ENCODE results near the gene C10orf90.

C10orf90 gene, protein sequence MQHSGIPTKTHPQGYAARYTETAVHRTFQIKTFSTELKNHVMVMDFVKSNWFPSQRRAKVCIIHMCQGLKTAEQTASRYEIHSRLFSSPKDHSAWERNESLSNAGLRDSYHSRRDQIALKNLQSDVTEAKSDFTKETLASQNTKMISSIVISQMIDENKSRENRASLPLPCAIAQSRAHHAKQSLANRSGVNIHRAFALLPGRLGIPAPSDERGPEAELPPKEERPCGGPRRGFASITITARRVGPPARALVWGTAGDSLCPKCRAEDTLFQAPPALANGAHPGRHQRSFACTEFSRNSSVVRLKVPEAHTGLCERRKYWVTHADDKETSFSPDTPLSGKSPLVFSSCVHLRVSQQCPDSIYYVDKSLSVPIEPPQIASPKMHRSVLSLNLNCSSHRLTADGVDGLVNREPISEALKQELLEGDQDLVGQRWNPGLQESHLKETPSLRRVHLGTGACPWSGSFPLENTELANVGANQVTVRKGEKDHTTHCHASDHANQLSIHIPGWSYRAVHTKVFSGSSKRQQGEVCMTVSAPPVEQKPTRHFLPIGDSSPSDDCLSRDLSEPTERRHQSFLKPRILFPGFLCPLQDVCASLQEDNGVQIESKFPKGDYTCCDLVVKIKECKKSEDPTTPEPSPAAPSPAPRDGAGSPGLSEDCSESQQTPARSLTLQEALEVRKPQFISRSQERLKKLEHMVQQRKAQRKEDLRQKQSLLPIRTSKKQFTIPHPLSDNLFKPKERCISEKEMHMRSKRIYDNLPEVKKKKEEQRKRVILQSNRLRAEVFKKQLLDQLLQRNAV

DNA sequence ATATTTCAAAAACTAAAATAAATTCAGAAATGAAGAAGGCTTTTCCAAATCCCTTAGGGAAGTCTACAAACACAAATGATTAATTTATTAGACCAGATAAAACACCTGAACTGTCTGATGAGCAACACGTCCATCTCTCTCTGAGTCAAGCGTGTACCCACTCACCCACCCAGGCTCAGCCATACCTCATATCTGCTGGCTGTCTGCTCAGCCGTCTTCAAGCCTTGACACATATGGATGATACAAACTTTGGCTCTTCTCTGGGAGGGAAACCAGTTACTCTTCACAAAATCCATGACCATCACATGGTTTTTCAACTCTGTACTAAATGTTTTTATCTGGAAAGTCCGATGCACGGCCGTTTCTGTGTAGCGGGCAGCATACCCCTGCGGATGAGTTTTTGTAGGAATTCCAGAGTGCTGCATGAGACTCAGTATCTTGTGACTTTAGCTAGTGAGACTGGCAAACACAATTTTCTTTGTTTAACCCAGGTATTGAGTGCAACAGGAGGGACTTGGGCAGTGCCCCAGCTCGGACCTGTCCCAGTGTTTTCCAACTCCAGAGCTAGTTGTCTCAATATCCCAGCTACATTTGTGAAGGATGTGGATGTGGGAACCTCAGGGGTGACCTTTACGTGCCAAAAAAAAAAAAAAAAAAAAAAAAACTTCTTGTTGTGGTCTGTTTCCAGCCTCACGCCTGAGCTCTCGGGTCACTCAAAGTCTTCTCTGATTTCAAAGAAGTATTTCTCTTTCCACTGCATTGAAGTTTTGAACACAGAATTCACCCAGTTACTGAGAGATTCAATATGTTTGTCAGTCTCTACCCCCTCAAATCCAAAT lies at the start of gene C10orf90:
Gene C10orf90 (minus strand): TSS at position 638 of the 839 bp plus-strand sequence. CDS start 213 bp downstream, at position 425.
- no peak within 1 kb of the TSS for H3K27ac ChIP-seq
- no peaks in the 10 kb centered on the region for H3K4me1 ChIP-seq
- H4K20me1 ChIP-seq, result no peaks in the 10 kb centered on the region
- no peaks in the 10 kb centered on the region for H3K27me3 ChIP-seq
- H3K4me2 ChIP-seq, result no peak within 1 kb of the TSS
- H3K36me3 ChIP-seq, result no peaks in the 10 kb centered on the region
- H3K9me3 ChIP-seq, result no peaks in the 10 kb centered on the region
- no peak within 1 kb of the TSS for H3K9ac ChIP-seq
- no peak for TF ChIP-seq Cebpa-rat (IDR thresholded peaks at IDR 0.05)
- no peak within 1 kb of the TSS for H3K4me3 ChIP-seq

DNA sequence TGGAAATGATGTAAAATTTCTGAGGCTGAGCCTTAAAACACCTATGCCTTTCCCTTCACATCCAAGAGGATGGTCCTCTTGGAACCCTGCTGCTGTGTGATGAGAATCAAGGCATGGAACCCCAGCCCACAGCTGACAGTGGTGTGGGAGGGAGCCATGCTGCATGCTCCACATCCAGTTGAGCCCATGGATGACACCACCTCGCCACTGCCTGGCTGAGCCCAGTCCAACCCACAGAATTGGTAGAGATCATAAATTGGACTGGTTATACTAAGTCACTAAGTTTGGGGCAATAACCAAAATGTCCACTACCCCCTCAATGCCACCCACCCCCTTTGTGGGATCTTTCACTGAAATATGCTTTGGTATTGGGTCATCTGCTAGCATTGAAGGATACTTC lies 45.9 kb upstream of the C10orf90 start:
- Histone ChIP-seq H3K27me3 (no peaks in the 10 kb centered on the region), H3K4me2 (no peak overlapping the region), H3K27ac (no peak overlapping the region), H3K36me3 (no peaks in the 10 kb centered on the region), H4K20me1 (no peaks in the 10 kb centered on the region), H3K9me3 (no peaks in the 10 kb centered on the region), H3K4me3 (no peak overlapping the region), H3K9ac (no peak overlapping the region), H3K4me1 (peaks cover 29% of the 10 kb centered on the region)
- no peak for TF ChIP-seq Cebpa-rat (IDR thresholded peaks at IDR 0.05)

DNA sequence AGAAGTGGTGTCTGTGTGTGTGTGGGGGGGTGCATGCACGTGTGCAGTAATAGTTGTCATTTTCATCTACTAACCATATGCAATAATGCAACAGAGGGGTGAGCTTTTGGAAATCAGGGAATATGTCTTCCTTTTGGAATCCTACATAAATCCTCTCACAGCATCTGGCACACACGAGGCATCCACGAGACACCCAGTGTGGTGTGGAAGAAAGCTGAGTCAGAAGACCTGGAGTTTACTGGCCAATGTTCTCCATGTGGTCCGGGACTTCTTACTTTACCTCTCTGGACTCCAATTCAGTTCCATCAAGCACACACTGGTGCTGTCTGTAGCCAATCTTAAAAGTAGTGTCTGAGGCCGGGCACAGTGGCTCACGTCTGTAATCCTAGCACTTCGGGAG lies 43.1 kb upstream of the C10orf90 start:
- H3K36me3 ChIP-seq, result no peaks in the 10 kb centered on the region
- TF ChIP-seq Cebpa-rat (IDR thresholded peaks at IDR 0.05), result no peak
- no peak overlapping the region for H3K9ac ChIP-seq
- peaks cover 29% of the 10 kb centered on the region for H3K4me1 ChIP-seq
- no peaks in the 10 kb centered on the region for H3K27me3 ChIP-seq
- H3K4me3 ChIP-seq, result no peak overlapping the region
- no peaks in the 10 kb centered on the region for H4K20me1 ChIP-seq
- peak overlapping the region; percentile 80 for H3K4me2 ChIP-seq
- H3K9me3 ChIP-seq, result peaks cover 9% of the 10 kb centered on the region; the same call in 1 of the 2 replicates
- no peak overlapping the region for H3K27ac ChIP-seq

DNA sequence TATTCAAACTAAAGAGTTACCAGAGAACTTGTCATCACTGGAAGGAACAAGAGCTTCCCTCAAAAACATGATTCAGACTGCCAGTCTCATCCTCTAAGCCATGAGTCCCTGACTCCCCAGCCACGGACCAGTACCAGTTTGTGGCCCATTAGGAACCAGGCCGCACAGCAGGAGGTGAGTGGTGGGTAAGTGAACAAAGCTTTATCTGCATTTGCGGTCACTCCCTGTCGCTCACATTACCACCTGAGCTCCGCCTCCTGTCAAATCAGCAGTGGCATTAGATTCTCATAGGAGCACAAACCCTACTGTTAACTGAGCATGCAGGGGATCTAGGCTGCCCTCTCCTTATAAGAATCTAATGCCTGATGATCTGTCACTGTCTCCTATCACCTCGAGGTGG lies 42.2 kb upstream of the C10orf90 start:
- no peak for TF ChIP-seq Cebpa-rat (IDR thresholded peaks at IDR 0.05)
- H3K36me3 ChIP-seq, result no peaks in the 10 kb centered on the region
- no peaks in the 10 kb centered on the region for H4K20me1 ChIP-seq
- peaks cover 29% of the 10 kb centered on the region for H3K4me1 ChIP-seq
- no peak overlapping the region for H3K27ac ChIP-seq
- H3K9me3 ChIP-seq, result peaks cover 9% of the 10 kb centered on the region; the same call in 1 of the 2 replicates
- H3K4me2 ChIP-seq, result no peak overlapping the region
- no peak overlapping the region for H3K9ac ChIP-seq
- no peaks in the 10 kb centered on the region for H3K27me3 ChIP-seq
- no peak overlapping the region for H3K4me3 ChIP-seq

DNA sequence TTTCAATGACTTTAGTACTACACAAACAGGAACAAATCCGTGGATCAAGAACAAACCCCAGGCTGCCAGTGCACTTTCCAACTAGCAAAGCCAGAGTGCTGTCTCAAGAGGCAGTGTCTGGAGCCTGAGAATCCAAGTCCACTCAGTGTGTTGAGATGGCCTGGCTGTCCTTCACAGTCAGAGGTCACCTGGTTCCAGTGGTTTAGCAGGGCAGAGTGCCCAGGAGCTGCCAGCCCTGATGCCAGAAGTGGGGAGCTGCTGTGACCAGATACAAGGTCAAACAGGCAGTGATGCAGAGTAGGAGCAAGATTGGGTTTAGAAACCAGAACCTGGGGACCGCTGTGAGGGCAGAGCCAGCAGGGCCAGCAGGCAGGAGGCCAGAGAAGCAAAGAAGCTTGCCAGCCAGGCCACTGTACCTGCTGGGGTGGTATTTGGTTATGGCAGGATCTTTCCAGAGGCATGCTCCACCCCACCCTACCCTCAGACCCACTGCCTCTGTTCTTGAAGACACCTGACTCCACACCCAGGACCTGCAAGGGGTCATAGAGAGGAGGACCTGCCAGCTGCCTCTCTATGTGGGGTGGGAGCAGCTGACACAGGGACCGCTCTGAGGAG lies 35.6 kb upstream of the C10orf90 start:
- no peaks in the 10 kb centered on the region for H3K36me3 ChIP-seq

DNA sequence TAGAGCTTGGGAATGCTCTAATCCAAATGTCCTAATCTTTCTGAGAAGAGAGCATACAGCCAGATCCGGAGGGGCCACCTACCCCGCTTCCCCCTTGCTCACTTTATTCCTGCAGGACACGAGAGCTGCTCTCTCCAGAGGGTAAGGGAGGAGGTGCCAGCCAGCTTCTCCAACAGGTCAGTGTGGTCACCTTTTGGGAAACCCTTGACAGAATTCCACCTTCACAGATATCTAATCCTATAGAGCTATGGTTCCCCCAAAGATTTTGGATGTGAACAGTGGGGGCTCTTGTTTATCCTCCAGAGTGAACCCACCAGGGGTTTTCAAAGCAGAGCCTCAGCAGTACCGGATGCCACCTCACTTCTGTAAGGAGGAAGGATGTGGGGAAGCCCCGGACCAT lies 34.6 kb upstream of the C10orf90 start:
- Histone ChIP-seq H3K36me3 (no peaks in the 10 kb centered on the region), H3K9ac (no peak overlapping the region), H3K4me3 (no peak overlapping the region), H3K4me1 (no peaks in the 10 kb centered on the region), H3K27me3 (no peaks in the 10 kb centered on the region), H3K4me2 (no peak overlapping the region), H3K9me3 (no peaks in the 10 kb centered on the region), H4K20me1 (no peaks in the 10 kb centered on the region), H3K27ac (no peak overlapping the region)
- no peak for TF ChIP-seq Cebpa-rat (IDR thresholded peaks at IDR 0.05)

More for the DNA sequence above, 35.6 kb upstream of the C10orf90 start:
- H3K27ac ChIP-seq, result no peak overlapping the region
- no peak overlapping the region for H3K9ac ChIP-seq
- no peaks in the 10 kb centered on the region for H3K4me1 ChIP-seq
- TF ChIP-seq Cebpa-rat (IDR thresholded peaks at IDR 0.05), result no peak
- H3K27me3 ChIP-seq, result no peaks in the 10 kb centered on the region
- H3K9me3 ChIP-seq, result peaks cover 8% of the 10 kb centered on the region; the same call in 1 of the 2 replicates
- no peak overlapping the region for H3K4me2 ChIP-seq
- no peak overlapping the region for H3K4me3 ChIP-seq
- H4K20me1 ChIP-seq, result no peaks in the 10 kb centered on the region

DNA sequence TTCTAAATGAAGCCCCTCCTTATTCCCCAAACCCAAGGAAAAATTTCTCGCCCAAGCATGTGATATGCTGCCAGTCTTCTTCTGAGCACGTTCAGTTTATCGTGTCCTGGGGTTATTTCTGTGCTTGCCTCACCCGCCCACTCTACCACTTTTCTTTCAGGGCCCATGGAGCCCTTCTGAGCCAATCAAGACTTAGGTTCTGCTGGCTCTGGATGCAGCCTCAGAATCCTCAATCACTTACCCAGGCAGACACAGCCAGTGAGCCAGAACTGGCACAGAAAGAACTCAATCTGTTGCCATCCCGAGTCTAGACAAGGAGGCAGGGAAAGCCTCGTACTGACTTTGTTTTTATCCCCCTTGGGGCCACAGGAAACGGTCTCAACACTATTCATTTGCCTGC lies 34.2 kb upstream of the C10orf90 start:
- Histone ChIP-seq H3K27me3 (no peaks in the 10 kb centered on the region), H3K4me1 (no peaks in the 10 kb centered on the region), H3K4me2 (no peak overlapping the region), H4K20me1 (no peaks in the 10 kb centered on the region), H3K4me3 (no peak overlapping the region), H3K36me3 (no peaks in the 10 kb centered on the region), H3K27ac (no peak overlapping the region), H3K9me3 (no peaks in the 10 kb centered on the region), H3K9ac (no peak overlapping the region)
- TF ChIP-seq Cebpa-rat (IDR thresholded peaks at IDR 0.05), result no peak

DNA sequence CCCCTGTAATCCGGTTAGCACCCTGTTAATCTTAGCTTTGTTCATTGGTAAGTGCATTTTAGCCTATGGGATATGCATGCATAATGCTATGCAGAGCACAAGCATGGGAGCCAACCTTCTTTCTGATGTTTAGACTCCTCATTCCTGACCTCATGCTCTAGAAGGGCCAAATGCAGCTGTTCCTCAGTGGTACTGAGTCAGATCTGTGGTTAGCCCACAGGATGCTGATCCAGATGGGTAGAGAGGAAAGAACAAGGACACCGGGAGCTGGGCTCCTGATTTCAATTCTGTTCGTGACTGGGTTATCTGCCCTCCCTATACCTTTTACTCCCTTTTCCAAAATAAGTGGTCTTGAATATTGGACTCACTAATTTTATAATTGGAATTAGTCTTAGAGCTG lies 31.7 kb upstream of the C10orf90 start:
- no peak overlapping the region for H3K4me3 ChIP-seq
- H3K4me2 ChIP-seq, result no peak overlapping the region
- H3K27me3 ChIP-seq, result no peaks in the 10 kb centered on the region
- H3K4me1 ChIP-seq, result no peaks in the 10 kb centered on the region
- H3K9me3 ChIP-seq, result no peaks in the 10 kb centered on the region
- no peaks in the 10 kb centered on the region for H4K20me1 ChIP-seq
- no peak for TF ChIP-seq Cebpa-rat (IDR thresholded peaks at IDR 0.05)
- no peak overlapping the region for H3K27ac ChIP-seq
- no peak overlapping the region for H3K9ac ChIP-seq
- H3K36me3 ChIP-seq, result no peaks in the 10 kb centered on the region

DNA sequence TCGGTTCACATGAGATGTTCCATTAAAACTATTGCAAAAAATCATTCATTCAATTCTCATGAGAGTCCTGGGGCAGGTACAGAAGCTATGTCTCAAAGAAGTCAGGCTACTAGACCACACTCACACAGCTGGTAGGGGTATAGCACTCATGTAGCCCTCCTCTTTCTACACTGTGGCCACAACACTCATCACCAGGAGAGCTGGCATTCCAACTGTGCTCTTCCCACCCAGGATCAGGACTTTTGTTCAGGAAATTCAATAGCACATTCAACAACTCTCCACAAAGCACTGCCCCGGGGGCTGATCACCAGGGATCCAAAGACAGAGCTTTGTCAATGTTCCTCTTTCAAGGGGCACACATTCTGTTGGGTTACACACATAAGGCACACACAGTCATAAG lies 31.0 kb upstream of the C10orf90 start:
- Histone ChIP-seq H3K36me3 (no peaks in the 10 kb centered on the region), H3K27ac (no peak overlapping the region), H4K20me1 (no peaks in the 10 kb centered on the region), H3K9ac (no peak overlapping the region), H3K27me3 (no peaks in the 10 kb centered on the region), H3K4me2 (no peak overlapping the region), H3K4me1 (no peaks in the 10 kb centered on the region), H3K9me3 (no peaks in the 10 kb centered on the region), H3K4me3 (no peak overlapping the region)
- TF ChIP-seq Cebpa-rat (IDR thresholded peaks at IDR 0.05), result no peak

Data from BLaER1 (cell line).